ENCODE data around the gene LYPLAL1. TPM values are rescaled to one million over a fixed set of nuclear protein-coding genes. Genes with fewer than 3 reads are reported as not detected.

Gene LYPLAL1
- total and polyA plus RNA-seq, 9 of the 15 experiments (the other 6 are each of a cell fraction or from before 2014, with no cell fraction given) = 14.9 to 179 (median 46.3) TPM

GRCh38 chr1:219155135-219155534 lies 18.5 kb upstream of the LYPLAL1 start (continued):
- TF ChIP-seq, protein P1, sequence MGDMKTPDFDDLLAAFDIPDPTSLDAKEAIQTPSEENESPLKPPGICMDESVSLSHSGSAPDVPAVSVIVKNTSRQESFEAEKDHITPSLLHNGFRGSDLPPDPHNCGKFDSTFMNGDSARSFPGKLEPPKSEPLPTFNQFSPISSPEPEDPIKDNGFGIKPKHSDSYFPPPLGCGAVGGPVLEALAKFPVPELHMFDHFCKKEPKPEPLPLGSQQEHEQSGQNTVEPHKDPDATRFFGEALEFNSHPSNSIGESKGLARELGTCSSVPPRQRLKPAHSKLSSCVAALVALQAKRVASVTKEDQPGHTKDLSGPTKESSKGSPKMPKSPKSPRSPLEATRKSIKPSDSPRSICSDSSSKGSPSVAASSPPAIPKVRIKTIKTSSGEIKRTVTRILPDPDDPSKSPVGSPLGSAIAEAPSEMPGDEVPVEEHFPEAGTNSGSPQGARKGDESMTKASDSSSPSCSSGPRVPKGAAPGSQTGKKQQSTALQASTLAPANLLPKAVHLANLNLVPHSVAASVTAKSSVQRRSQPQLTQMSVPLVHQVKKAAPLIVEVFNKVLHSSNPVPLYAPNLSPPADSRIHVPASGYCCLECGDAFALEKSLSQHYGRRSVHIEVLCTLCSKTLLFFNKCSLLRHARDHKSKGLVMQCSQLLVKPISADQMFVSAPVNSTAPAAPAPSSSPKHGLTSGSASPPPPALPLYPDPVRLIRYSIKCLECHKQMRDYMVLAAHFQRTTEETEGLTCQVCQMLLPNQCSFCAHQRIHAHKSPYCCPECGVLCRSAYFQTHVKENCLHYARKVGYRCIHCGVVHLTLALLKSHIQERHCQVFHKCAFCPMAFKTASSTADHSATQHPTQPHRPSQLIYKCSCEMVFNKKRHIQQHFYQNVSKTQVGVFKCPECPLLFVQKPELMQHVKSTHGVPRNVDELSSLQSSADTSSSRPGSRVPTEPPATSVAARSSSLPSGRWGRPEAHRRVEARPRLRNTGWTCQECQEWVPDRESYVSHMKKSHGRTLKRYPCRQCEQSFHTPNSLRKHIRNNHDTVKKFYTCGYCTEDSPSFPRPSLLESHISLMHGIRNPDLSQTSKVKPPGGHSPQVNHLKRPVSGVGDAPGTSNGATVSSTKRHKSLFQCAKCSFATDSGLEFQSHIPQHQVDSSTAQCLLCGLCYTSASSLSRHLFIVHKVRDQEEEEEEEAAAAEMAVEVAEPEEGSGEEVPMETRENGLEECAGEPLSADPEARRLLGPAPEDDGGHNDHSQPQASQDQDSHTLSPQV (IDR thresholded peaks at IDR 0.05) = peak; percentile 65; the same call in 1 of the 2 replicates
- TF ChIP-seq CEBPB (tag; IDR thresholded peaks at IDR 0.05) (no peak), FOXP1 (CRISPR knock-in tag; IDR thresholded peaks at IDR 0.05) (no peak), NKRF (IDR thresholded peaks at IDR 0.05; ENCODE audit: borderline replicate concordance) (no peak), KAT2B (IDR thresholded peaks at IDR 0.05; ENCODE audit: low read depth, low read length) (no peak), CSDE1 (IDR thresholded peaks at IDR 0.05) (no peak), ZNF79 (CRISPR knock-in tag; IDR thresholded peaks at IDR 0.05; ENCODE audit: low read depth) (no peak), DPF2 (IDR thresholded peaks at IDR 0.05) (peak; percentile 75; the same call in 1 of the 2 replicates), ZNF224 (CRISPR knock-in tag; IDR thresholded peaks at IDR 0.05) (no peak), PCBP2 (IDR thresholded peaks at IDR 0.05; ENCODE audit: low read depth, low read length, poor library complexity, severe bottlenecking) (no peak), NCOA2 (IDR thresholded peaks at IDR 0.05; ENCODE audit: partially characterized antibody in 2 of 2) (no peak)
- TF ChIP-seq, protein P2, sequence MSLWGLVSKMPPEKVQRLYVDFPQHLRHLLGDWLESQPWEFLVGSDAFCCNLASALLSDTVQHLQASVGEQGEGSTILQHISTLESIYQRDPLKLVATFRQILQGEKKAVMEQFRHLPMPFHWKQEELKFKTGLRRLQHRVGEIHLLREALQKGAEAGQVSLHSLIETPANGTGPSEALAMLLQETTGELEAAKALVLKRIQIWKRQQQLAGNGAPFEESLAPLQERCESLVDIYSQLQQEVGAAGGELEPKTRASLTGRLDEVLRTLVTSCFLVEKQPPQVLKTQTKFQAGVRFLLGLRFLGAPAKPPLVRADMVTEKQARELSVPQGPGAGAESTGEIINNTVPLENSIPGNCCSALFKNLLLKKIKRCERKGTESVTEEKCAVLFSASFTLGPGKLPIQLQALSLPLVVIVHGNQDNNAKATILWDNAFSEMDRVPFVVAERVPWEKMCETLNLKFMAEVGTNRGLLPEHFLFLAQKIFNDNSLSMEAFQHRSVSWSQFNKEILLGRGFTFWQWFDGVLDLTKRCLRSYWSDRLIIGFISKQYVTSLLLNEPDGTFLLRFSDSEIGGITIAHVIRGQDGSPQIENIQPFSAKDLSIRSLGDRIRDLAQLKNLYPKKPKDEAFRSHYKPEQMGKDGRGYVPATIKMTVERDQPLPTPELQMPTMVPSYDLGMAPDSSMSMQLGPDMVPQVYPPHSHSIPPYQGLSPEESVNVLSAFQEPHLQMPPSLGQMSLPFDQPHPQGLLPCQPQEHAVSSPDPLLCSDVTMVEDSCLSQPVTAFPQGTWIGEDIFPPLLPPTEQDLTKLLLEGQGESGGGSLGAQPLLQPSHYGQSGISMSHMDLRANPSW (CRISPR knock-in tag; IDR thresholded peaks at IDR 0.05) = no peak
- TF ChIP-seq, protein P3, sequence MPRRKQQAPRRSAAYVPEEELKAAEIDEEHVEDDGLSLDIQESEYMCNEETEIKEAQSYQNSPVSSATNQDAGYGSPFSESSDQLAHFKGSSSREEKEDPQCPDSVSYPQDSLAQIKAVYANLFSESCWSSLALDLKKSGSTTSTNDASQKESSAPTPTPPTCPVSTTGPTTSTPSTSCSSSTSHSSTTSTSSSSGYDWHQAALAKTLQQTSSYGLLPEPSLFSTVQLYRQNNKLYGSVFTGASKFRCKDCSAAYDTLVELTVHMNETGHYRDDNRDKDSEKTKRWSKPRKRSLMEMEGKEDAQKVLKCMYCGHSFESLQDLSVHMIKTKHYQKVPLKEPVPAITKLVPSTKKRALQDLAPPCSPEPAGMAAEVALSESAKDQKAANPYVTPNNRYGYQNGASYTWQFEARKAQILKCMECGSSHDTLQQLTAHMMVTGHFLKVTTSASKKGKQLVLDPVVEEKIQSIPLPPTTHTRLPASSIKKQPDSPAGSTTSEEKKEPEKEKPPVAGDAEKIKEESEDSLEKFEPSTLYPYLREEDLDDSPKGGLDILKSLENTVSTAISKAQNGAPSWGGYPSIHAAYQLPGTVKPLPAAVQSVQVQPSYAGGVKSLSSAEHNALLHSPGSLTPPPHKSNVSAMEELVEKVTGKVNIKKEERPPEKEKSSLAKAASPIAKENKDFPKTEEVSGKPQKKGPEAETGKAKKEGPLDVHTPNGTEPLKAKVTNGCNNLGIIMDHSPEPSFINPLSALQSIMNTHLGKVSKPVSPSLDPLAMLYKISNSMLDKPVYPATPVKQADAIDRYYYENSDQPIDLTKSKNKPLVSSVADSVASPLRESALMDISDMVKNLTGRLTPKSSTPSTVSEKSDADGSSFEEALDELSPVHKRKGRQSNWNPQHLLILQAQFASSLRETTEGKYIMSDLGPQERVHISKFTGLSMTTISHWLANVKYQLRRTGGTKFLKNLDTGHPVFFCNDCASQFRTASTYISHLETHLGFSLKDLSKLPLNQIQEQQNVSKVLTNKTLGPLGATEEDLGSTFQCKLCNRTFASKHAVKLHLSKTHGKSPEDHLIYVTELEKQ (CRISPR knock-in tag; IDR thresholded peaks at IDR 0.05) = no peak
